HG02870 (cell line): Measurements from ENCODE around the gene L3MBTL2.
"Not testable (repeated sequence)": the region's sequence is repeated elsewhere in the genome, so short reads cannot be mapped to it uniquely, and the experiment has no call there.

Experiments used
- ATAC-seq: cut with Tn5 transposase; IDR thresholded peaks from one replicate; pipeline ENCODE4 v1.9.1; 2021; ENCODE audit warnings: mild to moderate bottlenecking, moderate library complexity; ENCODE audit not compliant: unreplicated experiment

Gene L3MBTL2

DNA sequence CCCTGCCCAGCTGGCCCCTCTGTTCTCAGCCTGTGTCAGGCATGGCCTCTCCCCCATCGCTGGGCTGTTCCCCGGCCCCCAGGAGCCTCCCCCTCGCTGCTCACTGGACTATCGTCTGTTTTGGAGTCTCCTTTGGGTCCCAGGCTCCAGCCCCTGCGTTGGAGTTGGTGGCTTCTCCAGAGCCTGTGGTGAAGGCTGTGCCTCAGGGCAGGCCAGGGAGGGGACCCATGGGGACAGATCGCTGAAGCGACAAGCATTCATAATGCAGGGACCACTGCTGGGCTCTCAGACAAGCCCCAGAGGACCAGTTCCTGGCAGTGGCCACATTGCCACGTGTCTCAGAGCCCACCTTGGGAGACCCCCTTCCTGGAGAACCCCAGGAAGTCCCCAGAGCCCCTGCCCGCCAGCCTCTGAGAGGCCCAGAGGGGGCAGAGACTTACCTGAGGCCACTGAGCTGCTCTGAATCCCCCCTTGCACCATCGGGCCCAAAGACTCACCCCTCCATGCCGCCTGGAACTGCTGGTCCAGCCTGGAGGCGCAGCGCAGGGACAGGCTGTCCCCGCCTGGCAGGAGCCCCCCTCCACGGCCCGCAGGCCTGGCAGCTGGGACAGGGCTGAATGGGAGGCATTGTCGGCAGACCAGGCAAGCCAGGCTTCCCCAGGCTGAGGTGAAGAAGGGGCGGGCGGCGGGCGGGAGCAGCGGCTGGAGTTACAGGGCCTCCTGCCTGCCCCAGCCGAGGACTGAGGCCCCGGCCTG is 35.4 kb downstream of the L3MBTL2 start, which contains the start of gene CHADL:
Gene CHADL (minus strand): TSS at position 555 of the 756 bp plus-strand sequence. CDS start 50 bp downstream, at position 505.
- ATAC-seq, result no peak

DNA sequence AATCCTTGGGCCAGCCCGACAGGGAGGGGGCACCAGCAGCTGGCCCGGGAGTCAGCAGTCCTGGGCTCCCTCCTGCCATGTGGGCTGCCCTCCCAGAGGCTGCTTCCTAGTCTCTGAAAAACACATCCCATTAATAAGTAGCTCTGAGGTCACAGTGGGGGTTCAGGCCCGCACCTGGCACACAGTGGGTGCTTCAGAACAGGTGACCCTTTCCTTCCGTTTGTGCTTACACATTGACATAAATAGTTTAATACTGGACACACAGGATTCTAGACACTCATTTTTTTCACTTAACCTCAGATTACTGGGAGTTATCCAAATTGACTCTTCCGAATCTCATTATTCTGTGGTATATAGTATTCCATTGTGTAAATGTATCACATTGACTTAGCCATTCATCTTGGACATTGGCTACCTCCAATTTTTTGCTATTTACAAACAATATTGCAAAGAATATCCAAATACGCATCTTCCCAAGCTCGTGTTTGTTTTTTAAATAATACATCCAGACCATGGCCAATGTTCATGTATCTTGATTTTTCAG is 36.1 kb downstream of the L3MBTL2 start:
- no peak for ATAC-seq

DNA sequence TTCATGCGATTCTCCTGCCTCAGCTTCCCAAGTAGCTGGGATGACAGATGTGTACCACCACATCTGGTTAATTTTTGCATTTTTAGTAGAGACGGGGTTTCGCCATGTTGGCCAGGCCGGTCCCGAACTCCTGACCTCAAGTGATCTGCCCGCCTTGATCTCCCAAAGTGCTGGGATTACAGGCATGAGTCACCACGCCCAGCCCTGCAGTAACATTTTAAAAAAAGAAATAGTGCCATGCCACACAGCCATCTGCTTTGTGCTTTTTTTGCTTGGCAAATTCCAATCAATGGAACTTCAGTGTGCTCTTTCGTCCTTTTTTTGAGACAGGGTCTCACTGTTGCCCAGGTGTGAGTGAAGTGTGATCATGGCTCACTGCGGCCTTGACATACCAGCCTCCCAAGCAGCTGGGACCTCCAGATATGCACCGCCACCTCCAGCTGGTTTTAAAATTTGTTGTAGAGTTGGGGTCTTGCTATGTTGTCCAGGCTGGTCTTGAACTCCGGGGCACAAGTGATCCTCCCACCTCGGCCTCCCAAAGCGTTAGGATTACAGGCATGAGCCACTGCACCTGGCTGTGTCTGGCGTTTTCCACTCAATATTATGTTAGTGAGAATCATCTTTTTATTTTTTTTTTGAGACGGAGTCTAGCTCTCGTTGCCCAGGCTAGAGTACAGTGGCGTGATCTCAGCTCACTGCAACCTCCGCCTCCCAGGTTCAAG is 37.4 kb downstream of the L3MBTL2 start:
- no peak for ATAC-seq

DNA sequence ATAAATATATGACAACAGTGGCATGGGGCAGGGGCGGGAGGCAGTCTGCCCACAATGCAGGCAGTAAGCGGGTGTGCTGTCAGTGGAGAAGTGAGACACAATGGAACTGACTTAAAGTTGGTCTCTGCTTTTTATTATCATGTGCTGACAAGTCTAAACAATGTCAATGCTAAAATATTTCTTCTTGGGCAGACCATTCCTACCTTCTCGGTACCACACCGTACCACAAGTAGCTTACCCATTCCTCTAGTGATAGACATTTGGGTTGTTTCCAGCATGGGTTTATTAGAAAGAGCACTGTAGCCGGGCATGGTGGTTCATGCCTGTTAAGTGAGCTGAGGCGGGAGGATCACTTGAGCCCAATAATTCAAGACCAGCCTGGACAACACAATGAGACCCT is 38.2 kb downstream of the L3MBTL2 start:
- no peak for ATAC-seq

DNA sequence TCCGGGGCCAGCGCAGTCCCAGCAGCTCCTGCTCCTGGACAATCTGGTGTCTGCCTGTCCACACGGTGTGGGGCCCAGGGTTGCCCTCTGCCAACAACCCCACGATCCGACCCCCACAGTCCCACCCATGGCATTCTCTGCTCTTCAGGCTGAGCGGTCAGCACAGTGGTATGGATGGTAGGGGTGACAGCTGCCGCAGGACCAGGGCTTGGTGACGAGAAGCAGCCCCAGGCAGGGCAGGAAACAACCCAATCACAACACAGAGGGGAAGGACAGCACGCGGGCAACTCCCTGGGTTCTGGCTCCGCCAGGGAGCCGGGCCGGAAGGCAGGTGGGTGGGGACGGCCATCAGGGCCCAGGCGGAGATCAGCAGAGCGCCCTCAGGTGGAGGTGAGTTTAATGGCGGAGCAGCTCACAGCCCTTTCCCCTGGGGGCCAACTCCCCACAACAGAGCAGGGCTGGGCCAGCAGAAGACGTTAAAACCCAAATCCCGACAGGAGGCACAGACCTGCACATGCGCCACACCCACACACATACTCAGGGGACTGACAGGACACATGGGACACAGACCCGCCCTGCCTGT is 40.9 kb downstream of the L3MBTL2 start:
- no peak for ATAC-seq

DNA sequence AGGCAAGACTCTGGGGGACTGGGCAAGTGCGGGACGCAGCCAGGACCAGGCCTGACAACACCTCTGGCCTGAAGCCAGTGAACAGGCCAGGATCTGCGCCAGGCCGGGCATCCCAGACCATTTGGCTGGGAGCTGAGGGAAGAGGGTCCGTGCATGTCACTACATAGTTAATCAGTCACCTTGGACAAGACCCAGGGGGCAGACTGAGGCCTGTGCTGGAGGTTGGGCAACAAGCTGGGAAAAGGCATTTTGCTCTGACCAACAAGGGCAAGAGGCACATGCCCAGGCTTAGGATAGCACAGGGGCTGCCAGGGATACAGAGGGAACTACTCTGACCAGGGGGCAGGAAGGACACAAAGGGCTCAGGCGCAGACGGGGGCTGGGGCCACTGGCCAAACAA is 42.6 kb downstream of the L3MBTL2 start:
- ATAC-seq, result no peak

DNA sequence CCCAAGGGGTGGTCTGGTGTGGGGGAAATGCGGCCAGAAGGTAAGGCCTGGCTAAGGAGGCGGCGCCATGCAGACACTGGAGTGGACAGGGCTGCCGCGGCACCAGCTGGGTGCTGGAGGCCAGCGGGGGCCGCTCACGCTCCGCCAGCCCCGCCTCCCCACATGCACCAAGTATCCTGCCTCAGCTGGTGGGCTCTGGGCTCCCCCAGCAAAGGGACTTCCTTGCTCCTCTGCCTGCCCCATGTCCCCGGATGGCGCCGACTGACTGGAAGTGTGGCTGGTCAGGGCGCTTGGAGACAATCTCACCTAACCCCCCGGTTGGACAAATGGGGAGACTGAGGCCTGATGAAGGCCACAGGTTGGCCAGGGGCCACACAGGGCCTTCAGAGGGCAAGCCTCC is 43.2 kb downstream of the L3MBTL2 start:
- ATAC-seq, result no peak

DNA sequence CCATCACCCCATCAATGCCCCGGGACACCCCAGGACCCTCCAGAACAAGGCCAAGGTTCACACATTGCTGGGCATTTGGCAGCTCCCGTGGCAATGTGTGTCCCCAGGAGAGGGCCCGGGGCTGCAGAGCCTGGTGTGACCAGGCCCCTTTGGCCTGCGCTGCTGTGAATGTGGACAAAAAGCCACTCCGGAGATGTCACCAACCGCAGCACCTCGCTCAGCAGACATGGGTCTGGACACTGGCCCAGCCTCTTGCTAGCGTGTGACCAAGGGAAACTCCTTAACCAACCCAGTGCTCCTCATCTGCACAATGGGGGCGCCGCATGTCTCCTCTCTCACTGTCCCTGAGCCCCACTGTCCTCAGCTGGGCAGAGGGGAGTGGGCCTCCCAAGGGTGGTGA is 43.6 kb downstream of the L3MBTL2 start:
- ATAC-seq, result no peak

DNA sequence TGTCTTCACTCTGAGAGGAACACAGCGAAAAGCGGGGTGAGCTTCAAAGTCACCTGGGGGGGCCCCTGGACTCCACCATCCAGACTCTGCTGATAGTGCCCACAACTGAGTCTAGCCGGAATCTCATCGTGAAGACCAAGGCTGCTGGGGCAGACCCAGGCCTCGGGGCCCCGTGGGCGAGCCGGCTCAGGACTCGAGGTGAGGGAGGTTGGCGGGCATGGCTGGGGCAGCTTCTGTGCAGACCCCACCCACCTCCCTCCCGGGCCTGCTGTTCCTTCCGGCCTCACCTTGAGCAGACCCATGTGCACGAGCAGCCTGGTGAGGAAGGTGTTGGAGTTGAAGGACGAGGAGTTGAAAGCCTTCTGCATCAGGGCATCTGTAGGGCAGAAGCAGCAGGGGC is 44.3 kb downstream of the L3MBTL2 start:
- no peak for ATAC-seq

DNA sequence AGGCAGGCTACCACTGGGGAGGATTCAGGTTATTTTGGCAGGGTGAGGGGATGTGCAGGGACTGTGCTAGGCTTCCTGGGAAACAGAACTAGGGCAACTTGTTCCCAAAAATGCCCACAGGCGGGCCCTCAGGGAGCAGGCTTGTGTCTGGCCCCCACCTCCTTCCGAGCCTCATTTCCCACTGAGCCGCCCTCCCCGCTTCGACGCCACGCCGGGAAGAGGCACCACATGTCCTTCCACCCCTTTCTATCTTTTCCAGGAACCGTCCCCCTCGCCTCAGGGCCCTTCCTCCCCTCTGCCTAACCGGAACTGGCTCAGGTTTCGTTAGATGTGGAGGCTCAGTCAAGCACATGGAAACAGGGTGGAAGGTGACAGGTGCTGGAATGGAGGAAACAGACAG is 45.0 kb downstream of the L3MBTL2 start:
- no peak for ATAC-seq

DNA sequence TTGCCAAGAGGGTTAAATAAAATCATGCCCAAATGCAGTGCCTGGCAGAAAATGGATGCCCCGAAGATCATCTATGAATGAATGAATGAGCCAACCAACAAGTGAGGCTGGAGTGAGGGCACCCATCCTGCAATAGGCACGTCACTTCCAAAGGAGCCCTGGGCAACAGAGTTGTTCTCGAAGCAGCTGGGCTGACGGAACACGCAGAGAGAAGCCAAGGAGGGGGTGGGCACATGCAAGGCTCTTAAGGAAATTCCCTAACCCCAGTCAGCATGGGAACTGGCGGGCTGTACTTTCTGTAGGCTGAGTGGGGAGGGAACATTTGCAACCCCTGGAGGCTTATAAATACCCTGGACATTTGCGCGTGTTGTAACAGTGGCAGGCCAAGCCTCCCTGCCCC is 47.3 kb downstream of the L3MBTL2 start:
- no peak for ATAC-seq

DNA sequence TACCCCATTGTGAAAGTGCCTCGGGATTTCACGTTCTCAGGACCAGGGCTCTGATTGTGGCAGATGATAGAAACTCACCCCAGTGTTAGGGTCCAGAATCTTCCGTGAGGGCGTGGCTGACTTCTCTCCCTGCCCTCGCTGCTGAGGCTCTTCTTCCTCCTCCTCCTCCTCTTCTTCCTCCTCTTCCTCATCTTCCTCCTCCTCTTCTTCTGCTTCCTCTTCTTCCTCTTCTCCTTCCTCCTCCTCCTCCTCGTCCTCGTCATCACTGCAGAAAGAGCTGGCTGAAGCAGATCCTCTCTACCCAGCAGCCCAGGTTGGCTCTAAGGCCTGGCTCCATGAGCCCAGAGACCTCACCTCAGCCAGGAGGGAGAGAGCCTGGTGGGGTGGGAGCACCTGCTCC is 49.1 kb downstream of the L3MBTL2 start:
- no peak for ATAC-seq

DNA sequence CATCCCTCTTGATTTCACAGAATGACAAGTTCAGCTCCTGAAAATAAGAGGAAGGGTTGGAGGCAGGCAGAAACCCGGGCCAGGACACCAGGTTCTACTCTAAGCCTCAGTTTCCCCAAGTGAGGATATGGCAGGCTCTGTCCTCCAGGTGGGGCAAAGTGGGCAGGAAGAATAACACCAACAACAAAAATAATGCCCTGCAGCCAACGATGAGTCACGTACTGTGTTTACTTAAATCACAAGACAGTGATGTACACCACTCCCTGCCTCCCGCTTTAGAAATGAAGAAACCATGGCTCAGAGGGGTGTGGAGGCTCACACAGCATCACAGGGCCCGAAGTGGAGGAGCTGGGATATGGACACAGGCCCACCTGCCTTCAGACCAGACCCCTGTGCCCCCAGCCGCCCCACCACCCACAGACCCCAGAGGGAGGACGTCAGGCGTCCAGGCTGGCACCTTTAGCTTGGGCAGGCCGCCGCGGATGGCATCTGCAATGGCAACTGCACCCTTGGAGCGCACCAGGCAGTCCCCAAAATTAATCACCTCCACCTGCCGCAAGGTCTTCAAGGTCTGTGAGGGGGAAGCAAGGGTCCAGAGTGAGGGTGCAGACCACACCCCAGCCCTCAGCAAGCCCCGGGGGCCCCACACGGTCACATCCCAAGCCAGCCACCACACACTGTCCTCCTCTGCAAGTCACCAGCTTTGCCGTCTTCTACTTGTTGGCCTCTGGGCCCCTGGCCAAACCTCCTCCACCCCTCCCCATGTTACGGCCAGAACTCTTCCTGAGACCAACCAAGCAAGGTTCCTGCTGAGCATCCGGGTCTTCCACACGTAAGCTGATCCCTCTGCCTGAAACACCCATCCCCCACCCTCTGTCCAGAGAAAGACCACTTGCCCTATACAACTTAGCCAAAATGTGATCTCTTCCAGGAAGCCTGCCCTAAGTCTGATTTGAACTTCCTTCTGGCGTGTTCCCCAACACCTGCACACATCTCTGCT is 51.4 kb downstream of the L3MBTL2 start:
- ATAC-seq, result no peak

DNA sequence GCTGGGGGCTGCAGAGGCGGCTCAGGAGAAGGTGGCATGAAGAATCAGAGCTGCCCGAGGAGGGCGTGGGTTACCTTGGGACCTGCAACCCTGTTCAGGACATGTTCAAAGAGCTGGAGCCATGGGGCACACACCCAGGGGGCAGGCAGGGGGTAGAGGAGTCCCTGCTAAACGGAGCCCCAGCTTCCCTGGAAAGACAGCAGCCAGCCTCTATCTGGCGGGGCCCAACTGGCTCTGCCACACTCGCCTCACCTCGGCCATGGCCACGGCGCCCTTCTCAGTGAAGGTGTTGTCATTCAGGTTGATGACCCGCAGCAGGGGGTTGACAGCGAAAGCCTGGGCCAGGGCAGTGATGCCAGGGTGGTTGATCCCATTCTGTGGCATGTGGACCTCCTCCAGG is 52.6 kb downstream of the L3MBTL2 start:
- ATAC-seq, result no peak

DNA sequence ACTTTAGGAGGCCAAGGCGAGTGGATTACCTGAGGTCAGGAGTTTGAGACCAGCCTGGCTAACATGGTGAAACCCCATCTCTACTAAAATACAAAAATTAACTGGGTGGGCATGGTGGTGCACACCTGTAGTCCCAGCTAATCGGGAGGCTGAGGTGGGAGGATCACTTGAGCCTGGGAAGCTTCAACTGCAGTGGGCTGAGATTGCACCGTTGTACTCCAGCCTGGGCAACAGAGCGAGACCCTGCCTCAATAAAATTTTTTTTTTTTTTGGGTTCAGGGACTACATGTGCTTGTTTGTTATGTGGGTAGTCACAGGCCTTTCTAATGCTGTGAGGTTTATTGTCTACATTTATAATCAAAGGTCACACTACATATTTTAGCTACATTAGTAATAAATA is 54.6 kb downstream of the L3MBTL2 start:
- ATAC-seq, result not testable (repeated sequence)

DNA sequence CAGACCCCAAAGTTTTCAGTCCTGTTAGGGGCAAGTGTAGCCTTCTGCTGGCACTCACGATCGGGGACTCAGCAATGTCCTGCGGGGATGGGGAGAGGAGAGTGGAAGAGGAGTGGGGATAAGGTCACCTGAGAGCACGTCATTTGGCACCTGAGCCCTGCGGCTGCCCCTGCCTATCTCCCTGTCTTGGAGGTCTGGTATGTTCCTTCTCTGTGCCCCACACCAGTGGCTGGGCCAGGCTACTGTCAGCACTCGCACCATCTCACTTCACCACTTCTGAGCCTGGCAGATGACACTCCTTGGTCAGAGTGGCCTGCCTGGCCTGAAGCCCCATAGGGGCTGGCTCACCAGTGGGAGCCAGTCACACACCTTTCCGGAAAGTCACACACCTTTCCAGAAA is 55.8 kb downstream of the L3MBTL2 start:
- no peak for ATAC-seq

DNA sequence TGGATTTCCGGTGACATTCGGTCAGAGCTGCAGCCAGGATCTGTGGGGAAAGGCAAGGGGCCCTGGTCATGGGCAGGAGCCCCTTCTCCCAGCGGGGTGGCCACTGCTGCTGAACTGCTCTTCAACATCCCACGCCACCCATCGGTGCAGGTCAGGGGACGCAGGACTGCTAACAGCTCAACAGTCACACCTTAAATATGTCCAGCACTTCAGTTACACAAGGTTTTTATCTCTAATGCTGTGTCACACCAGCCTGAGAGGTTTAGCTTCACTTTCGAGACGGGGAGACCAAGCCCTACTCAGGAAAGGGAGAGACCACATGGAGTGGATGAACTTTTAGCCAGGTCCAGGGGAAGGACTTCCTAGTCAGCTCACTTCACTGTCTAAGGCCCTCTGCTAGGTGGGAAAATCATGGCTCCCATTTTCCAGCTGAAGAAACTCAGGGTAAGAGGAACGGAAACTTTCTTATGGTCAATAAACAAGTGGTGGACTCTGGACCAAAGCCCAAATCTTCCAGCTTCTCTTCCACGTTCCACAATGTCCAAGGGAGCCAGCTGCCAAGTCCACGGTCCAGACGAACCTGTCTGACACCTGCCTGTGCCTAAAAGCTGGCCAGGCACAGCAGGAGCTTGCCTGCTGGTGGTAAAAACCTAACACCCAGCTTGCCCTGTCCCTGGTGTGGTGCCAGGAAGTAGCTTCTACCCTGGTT is 56.6 kb downstream of the L3MBTL2 start:
- no peak for ATAC-seq

DNA sequence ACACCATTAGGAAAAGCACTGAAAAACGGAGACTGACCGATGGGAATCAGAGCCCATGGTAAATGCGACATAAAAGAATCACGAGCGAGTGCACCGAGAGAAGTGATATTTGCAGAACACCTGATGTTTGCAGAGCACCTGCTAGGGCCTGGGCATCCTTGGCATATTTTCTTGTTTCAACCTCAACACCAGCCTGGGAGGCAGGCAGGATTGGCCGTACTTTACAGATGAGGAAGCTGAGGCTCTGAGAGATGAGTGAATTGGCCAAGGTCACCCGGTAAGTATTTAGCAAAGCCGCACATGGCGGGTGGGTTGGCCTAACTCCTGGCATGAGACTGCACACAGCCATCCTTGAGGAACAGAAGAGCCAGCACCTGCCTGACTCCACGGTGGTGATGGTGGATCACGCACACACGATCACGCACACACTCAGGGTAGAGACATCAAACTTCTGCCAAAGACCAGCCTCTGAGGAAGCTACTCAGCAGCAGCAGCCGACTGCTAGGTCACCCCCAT is 57.2 kb downstream of the L3MBTL2 start:
- ATAC-seq, result no peak

DNA sequence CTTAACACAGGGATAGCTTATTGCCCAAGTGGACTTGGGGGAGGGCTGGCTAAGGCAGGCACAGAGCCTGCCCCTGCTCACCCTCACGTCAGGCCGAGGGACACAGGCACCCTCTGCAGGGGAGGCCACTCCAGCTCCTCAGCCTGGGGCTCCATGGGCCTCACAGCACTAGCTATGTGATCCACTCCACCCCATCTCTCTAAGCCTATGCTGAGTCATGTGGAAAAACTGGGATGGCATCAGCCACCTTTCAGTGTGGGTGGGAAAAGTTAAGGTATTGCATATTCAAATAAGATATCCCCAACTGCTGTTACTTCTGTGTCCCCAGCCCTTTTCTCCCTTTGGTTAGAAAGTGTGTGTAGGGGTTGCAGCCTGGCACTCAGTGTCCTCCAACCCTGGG is 58.6 kb downstream of the L3MBTL2 start:
- no peak for ATAC-seq
